SK-N-MC (cell line): Measurements from ENCODE around the gene CAMK1D.

Experiments used
- EZH2 ChIP-seq: fragments of 200-600 bp; sonication (generic); IDR thresholded peaks from one replicate; pipeline ENCODE4 v1.6.1; 2017; ENCODE audit warnings: antibody characterized with exemption
- POLR2AphosphoS5 ChIP-seq: IDR thresholded peaks from 2 replicates; pipeline ENCODE4 v1.6.1; 2012; ENCODE audit warnings: mild to moderate bottlenecking, low read depth, low read length, borderline replicate concordance

DNA sequence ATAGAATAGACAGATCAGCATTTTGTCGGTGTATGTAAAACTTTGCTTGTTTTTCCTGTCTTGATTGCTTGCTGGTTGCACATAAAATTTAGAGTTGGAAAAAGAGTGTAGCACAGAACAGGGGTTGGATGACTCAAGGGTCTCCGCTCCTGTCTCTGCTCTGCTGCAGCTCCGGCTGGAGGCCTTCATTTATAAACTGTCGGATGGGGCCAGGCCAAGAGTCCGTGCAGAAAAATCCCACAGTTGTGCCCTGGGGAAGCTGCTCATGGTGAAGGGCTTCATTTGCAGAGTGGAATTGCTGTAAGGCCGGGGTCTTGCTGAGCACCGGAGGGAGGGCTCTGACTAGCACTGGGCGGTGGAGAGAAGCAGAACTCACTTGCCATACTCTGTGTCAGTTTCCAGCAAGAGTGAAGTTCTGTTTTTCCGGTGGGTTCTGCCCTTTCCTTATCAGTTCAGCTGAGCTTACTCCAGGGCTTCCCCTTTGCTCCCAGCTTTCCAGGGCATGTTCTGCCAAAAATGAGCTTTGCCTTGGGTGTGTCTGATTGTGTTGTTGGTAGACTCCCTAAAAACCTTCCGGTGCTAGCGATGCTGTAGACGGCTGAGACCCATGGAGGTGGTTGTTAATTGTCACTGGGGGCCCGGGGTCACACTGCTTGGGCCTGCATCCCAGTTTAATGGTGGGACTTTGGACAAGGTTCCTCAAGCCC lies 67.2 kb downstream of the CAMK1D start:
- TF ChIP-seq POLR2AphosphoS5, result no peak
- no peak for TF ChIP-seq EZH2
